ENCODE results near the gene PVALEF. TPM values are rescaled to one million over a fixed set of nuclear protein-coding genes. Genes with fewer than 3 reads are reported as not detected.

The PVALEF gene
- total and polyA plus RNA-seq, 2 of the 8 experiments (the other 6 are each of a cell fraction or from before 2014, with no cell fraction given) = 0.03 TPM; not detected in 1

- Histone ChIP-seq H2BK5ac (ENCODE audit: low read depth, low read length) (no peak overlapping the region), H4K91ac (replicated peaks; ENCODE audit: insufficient read length, low read length) (no peak overlapping the region), H3K27ac (ENCODE audit: low read depth, low read length) (no peak overlapping the region), H3K4me3 (ENCODE audit: extremely low read depth in 1 of 4, insufficient read depth in 2 of 4, low read depth in 3 of 4, low read length in 4 of 4) (no peak overlapping the region), H3K27me3 (replicated peaks in 1 of 4; ENCODE audit: control insufficient read depth in 3 of 4, extremely low read depth in 1 of 4, insufficient read depth in 3 of 4, low read length in 3 of 4) (no peaks in the 10 kb centered on the region), H3K18ac (ENCODE audit: extremely low read depth, low read length) (no peak overlapping the region), H3K4me1 (replicated peaks in 1 of 4; ENCODE audit: control insufficient read depth in 3 of 4, insufficient read depth in 4 of 4, low read length in 3 of 4) (no peaks in the 10 kb centered on the region; a peak in 1 of 7 replicates), H2AFZ (ENCODE audit: low read length) (no peak overlapping the region), H3K56ac (replicated peaks; ENCODE audit: insufficient read length, low read depth, low read length) (no peak overlapping the region), H3K9me3 (ENCODE audit: insufficient read depth in 2 of 2, low read depth in 1 of 2, low read length in 1 of 2) (no peaks in the 10 kb centered on the region), H2BK120ac (replicated peaks; ENCODE audit: low read depth, low read length) (no peak overlapping the region), H3K79me1 (ENCODE audit: low read depth, low read length) (no peaks in the 10 kb centered on the region), H3K36me3 (ENCODE audit: control insufficient read depth in 2 of 4, insufficient read depth in 4 of 4, low read length in 3 of 4) (peaks cover 2 to 23% (median 5%) of the 10 kb centered on the region in 4 experiments; a peak in 3 of 8 replicates), H3K79me2 (ENCODE audit: control insufficient read depth in 1 of 2, insufficient read depth in 2 of 2, low read length in 2 of 2) (no peaks in the 10 kb centered on the region), H3K23me2 (ENCODE audit: low read depth, low read length) (no peaks in the 10 kb centered on the region), H3K14ac (ENCODE audit: insufficient read length) (no peak overlapping the region), H3K4ac (replicated peaks; ENCODE audit: insufficient read length, low read depth, low read length) (no peak overlapping the region), H2BK20ac (ENCODE audit: low read length) (no peak overlapping the region), H4K5ac (ENCODE audit: insufficient read length, low read depth, low read length) (no peak overlapping the region), H2BK15ac (ENCODE audit: low read length) (no peak overlapping the region), H3K4me2 (ENCODE audit: insufficient read depth in 1 of 2, low read depth in 2 of 2, low read length in 2 of 2) (no peak overlapping the region), H4K8ac (ENCODE audit: extremely low read depth, insufficient read depth, low read length) (no peak overlapping the region), H2BK12ac (ENCODE audit: low read depth, low read length) (no peak overlapping the region), H3K9ac (replicated peaks in 1 of 4; ENCODE audit: extremely low read depth in 1 of 4, low read depth in 3 of 4, low read length in 3 of 4) (no peak overlapping the region), H2AK5ac (ENCODE audit: low read depth, low read length) (no peak overlapping the region), H3K23ac (ENCODE audit: insufficient read length) (no peak overlapping the region), H4K20me1 (replicated peaks in 1 of 2; ENCODE audit: control insufficient read depth in 1 of 2, insufficient read depth in 2 of 2, low read length in 2 of 2) (peaks cover 0 to 5% of the 10 kb centered on the region in 2 experiments)
- FAIRE-seq (no peak), DNase-seq (ENCODE audit: low read depth in 1 of 2, low spot score in 2 of 2) (no peak)
- WGBS, 2 experiments (ENCODE audit: extremely low coverage in 1 of 2, insufficient coverage in 1 of 2, insufficient read length in 1 of 2, insufficient replicate concordance in 2 of 2, low coverage in 1 of 2, low lambda C conversion rate in 2 of 2, missing lambda C conversion rate in 1 of 2) = 96% methylated on average over 19 of the region's 22 CpGs; no CpG with 5 or more reads in 1 of the 2 experiments
- POLR2A ChIA-PET (ENCODE audit: partially characterized antibody) = interaction anchor here (1.0 to 1.7 kb wide), 6 partner anchors 14 to 48 kb away, joined by 3 read pairs; partner anchors contain the start of gene CEP131
- CTCF ChIA-PET (ENCODE audit: partially characterized antibody) = interaction anchor here (0.7 to 3.7 kb wide), 7 partner anchors 10 to 241 kb away, joined by 3 to 16 read pairs (median 6); no protein-coding TSS in a partner anchor
- no peak for TF ChIP-seq SP1 (IDR thresholded peaks at IDR 0.05; ENCODE audit: low read depth, low read length)
- TF ChIP-seq HDAC2 (IDR thresholded peaks at IDR 0.05; ENCODE audit: borderline replicate concordance in 1 of 2, low read depth in 2 of 2, low read length in 2 of 2) = no peak
- no peak for TF ChIP-seq CREB1 (IDR thresholded peaks at IDR 0.05)
- TF ChIP-seq NRF1 (IDR thresholded peaks at IDR 0.05; ENCODE audit: low read depth, low read length) = no peak
- TF ChIP-seq KDM1A (IDR thresholded peaks at IDR 0.05; ENCODE audit: borderline replicate concordance, low read length) = no peak
- no peak for TF ChIP-seq TAF1 (IDR thresholded peaks at IDR 0.05; ENCODE audit: low read depth, low read length)
- no peak for TF ChIP-seq JUND (IDR thresholded peaks at IDR 0.05; ENCODE audit: low read length)
- TF ChIP-seq SRF (IDR thresholded peaks at IDR 0.05; ENCODE audit: low read depth, low read length) = no peak
- TF ChIP-seq CTBP2 (IDR thresholded peaks at IDR 0.05; ENCODE audit: borderline replicate concordance, insufficient read depth, insufficient read length, low read length) = no peak
These were observed 33.6 kb downstream of the PVALEF start for GRCh38 chr17:81198826-81199481.
